Activated effector memory CD4-positive, alpha-beta T cell treated with Interleukin-2 at 50 U/mL for 16 hours (primary cell): Measurements from ENCODE around the gene NAIP.
"Not testable (repeated sequence)": the region's sequence is repeated elsewhere in the genome, so short reads cannot be mapped to it uniquely, and the experiment has no call there.

ENCODE experiments used
- DNase-seq: peaks from one replicate; pipeline ENCODE4 v3.0.0-alpha.2; 2020

NAIP gene, protein sequence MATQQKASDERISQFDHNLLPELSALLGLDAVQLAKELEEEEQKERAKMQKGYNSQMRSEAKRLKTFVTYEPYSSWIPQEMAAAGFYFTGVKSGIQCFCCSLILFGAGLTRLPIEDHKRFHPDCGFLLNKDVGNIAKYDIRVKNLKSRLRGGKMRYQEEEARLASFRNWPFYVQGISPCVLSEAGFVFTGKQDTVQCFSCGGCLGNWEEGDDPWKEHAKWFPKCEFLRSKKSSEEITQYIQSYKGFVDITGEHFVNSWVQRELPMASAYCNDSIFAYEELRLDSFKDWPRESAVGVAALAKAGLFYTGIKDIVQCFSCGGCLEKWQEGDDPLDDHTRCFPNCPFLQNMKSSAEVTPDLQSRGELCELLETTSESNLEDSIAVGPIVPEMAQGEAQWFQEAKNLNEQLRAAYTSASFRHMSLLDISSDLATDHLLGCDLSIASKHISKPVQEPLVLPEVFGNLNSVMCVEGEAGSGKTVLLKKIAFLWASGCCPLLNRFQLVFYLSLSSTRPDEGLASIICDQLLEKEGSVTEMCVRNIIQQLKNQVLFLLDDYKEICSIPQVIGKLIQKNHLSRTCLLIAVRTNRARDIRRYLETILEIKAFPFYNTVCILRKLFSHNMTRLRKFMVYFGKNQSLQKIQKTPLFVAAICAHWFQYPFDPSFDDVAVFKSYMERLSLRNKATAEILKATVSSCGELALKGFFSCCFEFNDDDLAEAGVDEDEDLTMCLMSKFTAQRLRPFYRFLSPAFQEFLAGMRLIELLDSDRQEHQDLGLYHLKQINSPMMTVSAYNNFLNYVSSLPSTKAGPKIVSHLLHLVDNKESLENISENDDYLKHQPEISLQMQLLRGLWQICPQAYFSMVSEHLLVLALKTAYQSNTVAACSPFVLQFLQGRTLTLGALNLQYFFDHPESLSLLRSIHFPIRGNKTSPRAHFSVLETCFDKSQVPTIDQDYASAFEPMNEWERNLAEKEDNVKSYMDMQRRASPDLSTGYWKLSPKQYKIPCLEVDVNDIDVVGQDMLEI (N-terminal part only)

DNA sequence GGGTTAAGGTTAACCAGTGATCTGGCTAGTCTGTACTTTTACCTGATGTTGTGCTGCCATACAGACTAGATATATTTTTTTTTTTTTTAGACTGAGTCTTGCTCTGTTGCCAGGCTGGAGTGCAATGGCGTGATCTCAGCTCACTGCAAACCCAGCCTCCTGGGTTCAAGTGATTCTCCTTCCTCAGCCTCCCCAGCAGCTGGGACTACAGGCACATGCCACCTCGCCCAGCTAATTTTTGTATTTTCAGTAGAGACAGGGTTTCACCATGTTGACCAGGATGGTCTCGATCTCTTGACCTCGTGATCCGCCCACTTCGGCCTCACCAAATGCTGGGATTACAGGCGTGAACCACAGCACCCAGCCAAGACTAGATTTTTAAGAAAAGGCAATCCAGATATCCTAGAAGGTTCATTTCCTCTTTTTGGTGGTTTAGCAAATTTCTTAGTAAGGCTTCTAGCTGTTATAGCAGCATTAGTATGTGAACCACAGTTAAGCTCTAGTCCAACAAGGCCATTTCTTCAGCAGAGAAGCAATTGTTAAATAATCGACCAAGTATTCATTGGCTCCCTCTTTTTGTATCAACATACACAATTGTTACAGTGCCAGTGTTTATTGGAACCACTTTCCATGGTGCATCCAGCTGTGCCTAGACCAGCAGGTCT is at the start of gene NAIP:
Gene NAIP (minus strand): TSS at position 51 of the 665 bp plus-strand sequence. CDS start 12,424 bp downstream, outside the sequence.
- DNase-seq, result not testable (repeated sequence)

DNA sequence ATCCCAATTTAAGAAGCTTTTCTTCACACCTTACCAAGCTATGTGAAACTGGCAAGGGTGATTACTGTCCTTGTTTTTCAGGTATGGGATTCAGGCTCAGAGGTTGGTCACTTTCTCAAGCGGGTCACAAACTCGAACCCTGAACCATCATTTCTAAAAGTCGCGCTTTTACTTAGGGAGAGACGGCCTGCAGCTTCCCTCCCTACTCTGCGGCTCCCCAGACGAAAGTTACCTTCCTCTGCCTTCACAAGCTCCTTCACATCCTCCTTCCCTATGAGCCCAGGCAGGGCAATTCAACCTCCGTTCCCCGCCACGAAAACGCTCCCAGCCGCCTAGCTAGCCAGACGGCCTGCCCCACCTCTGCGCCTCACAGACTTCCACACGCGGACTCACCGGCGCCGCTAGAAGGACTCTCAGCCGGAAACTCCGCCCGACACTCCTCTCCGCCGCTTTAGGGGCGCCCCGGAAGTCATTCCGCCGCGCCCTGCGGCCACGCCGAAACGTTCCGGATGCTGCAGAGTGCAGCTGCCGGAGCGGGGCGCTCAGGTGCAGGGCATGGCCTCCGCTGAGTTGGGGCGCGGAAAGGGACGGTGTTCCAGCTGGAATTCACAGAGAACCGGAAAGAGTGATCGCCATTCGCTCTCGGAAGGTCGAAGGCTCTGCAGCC is 42.3 kb upstream of the NAIP start, which contains the start of gene GTF2H2:
Gene GTF2H2 (minus strand): TSS at position 415 of the 667 bp plus-strand sequence. CDS start 4,913 bp downstream, outside the sequence.
- DNase-seq, result not testable (repeated sequence)

DNA sequence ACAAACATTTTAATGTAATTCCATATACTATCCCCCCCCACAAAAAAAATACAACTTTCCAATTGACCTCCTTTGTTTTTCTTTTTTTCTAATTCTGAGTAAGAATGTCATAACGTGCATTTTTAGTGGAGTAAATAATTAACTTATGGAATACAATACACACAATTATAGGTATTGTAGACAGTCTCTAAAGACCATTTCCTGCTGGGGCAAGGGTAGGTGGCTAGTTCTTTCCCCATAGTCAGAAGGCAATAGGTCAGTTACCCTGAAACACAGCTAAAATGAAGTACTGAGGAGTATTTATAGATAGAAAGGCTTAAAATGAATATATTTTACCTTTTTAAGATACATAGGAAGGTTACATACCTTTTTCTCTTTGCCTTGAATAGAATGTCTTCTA is 36.2 kb upstream of the NAIP start:
- DNase-seq, result not testable (repeated sequence)

DNA sequence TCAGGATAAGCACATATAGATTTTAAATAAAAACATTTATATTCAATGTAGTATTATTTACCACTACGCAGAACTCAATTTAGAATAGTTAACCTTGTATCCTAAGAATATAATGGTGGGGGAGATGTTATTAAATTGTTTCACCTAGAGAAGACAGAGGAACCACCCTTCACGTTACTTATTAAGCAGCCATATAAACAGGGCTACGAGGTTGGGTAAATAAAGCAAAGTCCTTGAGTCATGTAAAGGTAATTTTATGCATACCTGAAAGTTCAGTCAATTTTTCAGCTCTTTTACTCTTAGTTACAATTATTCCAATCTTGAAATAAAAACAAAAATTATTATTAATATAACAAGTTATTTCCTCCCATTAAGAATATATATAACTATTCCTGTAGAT is 34.3 kb upstream of the NAIP start:
- DNase-seq, result not testable (repeated sequence)

DNA sequence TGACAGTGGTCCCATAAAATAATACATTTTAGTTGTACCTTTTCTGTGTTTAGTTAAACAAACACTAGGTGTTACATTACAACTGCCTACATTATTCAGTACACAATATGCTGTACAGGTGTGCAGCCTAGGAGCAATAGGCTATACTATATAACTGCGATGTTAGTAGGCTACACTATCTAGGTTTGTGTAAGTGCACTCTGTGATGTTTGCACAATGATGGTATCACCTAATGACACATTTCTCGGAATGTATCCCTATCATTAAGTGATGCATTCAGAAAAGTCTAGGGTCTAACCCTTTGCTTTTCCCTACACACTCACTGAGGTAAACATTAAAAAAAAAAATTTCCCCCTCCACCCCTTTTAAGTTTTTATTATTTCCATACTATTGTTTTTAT is 19.7 kb upstream of the NAIP start:
- DNase-seq, result not testable (repeated sequence)

DNA sequence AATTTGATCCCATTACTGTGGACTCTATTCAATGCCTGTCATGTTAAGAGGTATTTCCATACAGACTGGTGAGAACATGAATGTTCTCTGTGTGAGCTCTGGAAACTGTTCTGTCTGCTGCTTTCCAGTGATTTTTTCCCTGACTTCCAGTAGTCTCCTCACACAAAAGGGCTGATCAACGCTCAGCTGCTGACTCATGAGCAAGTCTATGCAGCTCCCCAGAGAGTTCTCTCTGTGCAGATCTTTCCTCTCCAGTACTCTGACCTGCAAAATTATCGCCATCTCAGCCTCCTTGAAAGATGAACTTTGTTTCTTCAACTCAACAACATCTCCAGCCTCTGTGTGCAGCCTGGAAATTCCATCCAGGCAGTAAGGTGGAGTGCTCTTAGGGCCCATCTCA is 19.0 kb upstream of the NAIP start:
- DNase-seq, result not testable (repeated sequence)

DNA sequence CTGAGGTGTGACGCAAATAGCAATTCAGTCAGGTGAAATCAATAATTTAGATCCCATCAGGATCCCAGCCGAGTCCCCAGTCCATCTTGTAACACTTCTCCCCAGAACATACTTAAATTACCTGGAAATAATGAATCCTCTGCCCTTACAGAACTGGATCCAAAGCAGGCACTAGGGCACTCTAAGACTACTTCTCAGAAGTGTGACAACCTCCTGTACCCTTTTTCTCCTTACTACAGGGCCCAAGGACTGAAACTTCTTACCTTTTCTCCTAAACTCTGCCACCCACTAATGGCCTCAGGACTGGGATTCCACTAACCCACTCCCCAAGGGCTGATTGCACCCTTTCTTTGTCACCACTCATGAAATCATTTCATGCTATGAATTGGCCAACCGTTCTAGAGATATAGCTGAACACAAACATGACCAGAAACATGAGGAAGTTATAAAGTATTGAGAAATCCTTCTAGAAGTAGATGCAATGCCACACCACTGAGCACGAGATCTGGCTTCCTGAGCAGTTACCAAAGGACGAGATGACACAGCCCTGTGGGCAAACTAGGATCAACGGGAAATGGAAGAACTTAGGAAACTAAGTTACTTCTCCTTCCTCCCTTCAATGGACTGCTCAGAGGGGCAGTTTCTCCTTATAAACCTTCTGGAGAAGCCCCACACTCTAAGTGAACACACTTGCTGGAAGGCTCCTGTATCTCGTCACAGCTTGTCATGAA is 6.1 kb upstream of the NAIP start:
- not testable (repeated sequence) for DNase-seq

DNA sequence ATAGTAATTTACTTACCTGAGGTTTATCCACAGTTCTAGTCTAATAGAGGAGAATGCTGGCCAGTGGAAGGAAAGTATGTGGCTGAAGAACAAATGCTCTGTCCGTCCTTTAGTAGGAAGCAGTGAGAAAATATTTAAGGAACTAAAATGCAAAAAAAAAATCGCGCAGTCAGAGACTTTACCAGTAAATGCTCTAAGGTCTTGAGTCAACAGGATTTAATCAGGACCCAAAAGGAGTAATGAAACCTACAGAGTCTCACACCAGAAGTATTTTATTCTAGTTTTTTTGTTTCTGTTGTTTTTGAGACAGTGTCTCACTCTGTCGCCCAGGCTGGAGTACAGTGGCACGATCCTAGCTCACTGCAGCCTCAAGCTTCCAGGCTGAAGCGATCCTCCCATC is 4.5 kb downstream of the NAIP start:
- not testable (repeated sequence) for DNase-seq

DNA sequence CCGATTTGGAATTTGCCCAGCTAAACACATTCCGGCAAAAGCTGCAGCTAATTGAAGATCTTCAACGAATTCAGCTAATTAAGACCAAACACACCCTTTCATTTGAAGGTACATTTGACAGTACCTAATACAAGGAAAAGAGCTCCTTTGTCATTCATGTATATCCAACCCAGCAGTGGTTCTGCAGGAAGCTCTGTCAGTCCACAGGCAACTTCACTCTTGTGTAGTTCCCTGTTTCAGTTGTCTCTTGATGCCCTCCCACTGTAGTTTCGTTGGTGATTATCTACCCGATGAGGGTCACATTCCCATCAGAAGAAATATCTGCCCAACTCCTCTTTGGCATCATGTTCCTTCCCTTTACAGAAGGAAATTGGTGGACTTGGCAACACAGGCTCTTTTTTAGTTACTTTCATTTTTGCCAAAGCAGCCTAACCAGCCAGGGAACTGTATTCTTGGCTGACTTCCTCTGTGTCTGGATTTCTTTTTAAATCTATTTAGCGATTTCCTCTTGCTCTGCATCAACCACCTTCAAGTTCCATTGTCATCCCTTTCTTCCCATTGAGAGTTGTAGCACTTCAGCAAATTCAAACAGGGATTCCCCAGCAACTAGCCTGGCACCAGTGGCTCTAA is 6.6 kb downstream of the NAIP start:
- DNase-seq, result not testable (repeated sequence)

DNA sequence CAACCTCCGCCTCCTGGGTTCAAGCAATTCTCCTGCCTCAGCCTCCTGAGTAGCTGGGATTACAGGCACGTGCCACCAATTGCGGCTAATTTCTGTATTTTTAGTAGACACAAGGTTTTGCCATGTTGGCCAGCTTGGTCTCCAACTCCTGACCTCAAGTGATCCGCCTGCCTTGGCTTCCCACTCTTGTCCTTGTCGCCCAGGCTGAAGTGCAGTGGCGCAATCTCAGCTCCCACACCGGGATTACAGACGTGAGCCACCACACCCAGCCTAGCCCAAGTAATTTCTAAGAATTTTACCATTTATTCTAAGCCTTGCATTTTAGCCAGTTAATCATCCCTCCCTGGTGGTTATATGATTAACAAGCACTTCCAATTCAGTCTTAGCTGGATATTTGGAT is 11.0 kb downstream of the NAIP start:
- no peak for DNase-seq

DNA sequence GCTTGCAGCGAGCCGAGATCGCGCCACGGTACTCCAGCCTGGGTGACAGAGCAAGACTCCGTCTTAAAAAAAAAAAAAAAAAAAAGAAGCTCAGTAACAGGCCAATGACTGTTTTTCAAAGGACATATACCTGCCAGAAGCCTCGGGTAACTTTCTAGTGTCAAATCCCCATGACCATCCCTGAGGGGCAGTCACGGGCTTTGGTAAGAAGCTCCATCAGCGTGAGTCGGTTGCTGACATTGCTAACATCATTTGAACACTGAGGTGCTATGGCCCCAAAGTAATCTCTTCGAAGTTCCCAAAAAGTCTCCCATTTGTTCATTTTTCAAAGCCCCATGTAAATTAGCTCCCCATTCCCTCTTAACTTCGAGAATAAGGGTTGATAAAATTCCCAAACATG is 11.6 kb downstream of the NAIP start:
- no peak for DNase-seq

DNA sequence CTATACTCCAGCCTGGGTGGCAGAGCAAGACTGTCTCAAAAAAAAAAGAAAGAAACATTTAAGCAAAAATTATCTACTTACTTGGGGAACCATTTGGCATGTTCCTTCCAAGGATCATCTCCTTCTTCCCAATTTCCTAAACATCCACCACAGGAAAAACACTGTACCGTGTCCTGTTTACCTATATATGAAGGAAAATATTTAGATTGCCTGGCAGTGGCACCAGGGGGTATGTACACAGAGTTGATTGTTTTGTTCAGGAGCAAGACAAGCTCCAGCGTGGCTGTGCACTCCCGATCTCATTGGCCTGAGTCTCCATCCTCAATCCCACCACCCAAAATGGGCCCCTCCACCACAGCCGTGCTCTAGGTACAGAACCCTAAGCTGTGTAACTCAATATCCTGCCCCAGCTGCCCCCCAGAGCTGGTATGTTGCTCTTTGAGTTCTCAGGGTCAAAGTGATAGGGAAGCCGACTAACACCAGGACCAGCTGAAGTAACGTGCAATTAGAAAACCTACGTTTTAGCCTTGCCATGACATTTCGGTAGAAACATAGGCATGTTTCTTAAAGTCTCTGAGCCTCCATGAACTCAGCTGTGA is 13.8 kb downstream of the NAIP start:
- no peak for DNase-seq

DNA sequence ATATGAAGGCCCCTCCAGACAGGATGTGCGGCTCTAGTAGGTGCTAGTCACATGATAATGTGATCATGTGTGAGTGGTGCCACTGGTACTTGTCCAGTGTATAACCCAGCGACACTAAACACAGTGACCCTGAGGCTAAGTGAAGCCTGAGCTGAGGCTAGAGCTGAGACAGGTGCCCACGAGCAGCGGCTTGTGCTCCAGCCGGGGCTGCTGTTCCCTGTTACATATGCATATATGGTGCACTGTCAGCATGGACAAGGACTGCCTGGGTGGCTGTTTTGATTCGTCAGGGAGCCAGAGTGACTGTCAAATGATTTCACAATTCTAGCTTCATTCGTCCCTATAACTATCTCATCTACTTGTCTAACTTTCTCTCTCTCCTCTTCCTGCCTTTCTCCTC is 18.2 kb downstream of the NAIP start:
- not testable (repeated sequence) for DNase-seq

DNA sequence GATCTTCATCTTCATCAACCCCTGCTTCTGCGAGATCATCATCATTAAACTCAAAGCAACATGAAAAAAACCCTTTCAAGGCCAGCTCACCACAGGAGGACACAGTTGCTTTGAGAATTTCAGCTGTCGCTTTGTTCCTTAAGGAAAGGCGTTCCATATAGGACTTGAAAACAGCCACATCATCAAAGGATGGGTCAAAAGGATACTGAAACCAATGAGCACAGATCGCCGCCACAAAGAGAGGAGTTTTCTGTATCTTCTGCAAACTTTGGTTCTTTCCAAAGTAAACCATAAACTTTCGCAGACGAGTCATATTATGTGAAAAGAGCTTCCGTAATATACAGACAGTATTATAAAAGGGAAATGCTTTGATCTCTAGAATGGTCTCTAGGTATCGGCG is 40.3 kb downstream of the NAIP start:
- DNase-seq, result not testable (repeated sequence)

DNA sequence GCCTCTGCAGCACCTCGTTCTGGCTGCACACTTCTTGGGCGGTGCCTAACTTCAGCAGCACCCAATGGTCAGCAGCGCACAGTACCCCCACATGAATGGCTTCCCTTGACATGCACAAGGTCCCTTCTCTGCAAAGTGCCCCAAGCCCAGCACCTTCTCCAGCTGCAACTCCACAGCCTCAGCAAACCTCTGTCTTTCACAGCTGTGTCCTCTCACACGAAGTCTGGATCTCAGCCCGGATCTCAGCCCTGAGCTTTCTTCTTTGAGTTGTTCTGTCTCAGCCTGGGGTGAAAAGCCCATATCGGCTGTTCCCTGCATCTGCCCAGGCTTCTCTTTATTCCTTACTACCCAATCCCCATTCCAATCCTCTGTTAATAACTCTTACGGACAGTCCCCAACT is 57.9 kb downstream of the NAIP start:
- DNase-seq, result not testable (repeated sequence)

DNA sequence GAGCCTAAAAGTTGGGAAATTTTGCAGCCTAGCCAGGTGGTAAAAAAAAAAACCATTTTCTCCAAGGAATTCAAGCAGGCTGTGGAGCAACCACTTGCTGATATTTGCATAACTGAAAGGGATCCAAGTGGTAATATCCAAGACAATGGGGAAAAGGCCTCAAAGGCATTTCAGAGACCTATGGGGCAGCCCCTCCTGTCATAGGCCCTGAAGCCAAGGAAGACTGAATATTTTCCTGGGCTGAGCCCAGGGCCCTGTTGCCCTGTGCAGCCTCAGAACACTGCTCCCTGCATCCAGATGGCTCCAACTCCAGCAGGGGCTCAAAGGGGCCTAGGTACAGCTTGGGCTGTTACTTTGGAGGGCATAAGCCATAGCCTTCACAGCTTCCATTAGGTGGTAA is 60.6 kb downstream of the NAIP start:
- DNase-seq, result not testable (repeated sequence)

DNA sequence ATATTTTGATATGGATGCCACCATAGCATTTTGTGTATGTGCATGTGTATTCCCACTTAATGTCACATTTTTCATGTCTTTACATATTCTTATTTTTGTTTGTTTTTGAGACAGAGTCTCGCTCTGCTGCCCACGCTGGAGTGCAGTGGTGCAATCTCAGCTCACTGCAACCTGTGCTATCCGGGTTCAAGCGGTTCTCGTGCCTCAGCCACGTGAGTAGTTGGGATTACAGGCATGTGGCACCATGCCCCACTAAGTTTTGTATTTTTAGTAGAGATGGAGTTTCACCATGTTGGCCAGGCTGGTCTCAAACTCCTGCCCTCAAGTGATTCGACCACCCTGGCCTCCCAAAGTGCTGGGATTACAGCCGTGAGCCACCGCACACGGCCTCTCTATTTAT is 72.1 kb downstream of the NAIP start:
- not testable (repeated sequence) for DNase-seq

DNA sequence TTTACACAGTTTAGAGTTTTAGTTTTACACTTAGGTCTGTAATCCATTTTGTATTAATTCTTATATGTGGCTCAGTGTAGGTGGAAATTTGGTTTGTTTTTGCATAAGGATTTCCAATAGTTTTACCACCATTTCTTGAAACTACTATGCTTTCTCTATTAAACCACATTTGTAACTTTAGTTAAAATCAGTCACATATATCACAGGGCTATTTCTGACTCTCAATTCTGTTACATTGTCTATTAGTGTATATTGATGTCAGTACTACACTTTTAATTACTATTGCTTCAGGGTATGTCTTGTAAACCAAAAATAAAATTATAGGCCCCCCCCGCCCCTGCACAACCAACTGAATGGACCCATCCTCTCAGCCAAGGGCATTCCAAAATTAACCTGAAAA is 92.6 kb downstream of the NAIP start:
- not testable (repeated sequence) for DNase-seq

DNA sequence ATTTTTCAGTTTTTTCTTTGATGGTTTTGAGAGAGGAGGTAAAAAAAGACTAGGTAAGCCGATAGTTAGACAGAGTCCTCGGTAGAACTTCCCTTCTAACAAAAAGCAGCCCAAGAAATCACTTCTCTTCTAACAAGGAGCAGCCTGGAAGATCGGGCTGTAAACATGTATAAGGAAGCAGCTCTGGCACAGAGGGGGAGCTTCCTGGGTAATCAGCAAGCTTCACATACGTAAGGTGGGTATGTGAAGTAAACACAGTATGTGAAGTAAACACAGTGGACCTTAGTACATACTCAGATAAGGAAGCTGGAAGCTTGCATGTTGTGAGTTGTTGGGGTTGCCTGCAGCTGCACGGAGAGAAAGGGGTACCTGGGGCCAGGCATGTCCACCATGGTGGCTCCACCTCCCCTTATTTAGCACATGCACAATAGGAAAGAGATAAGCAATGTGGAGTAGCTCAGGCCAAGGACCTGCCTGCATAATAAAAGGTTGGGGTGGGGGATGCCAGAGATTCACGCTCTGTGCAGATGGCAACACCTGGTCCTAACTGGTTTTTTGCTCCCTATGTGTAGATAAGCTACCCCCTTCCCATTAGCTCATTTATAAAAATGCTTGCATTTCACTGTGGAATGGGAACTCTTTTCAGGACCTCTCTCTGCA is 93.3 kb downstream of the NAIP start:
- DNase-seq, result not testable (repeated sequence)

DNA sequence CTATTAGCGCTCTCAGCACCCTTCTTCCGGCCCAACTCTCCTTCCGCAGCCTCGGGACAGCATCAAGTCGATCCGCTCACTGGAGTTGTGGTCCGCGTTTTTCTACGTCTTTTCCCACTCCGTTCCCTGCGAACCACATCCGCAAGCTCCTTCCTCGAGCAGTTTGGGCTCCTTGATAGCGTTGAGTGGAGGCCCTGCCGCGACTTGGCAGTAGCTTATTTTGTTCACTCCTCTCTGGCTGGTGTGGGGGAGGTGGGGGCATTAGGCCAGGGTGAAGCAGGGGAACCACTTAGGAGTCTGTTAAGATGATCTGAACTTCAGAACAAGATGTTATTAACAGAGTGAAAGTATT is 100.0 kb downstream of the NAIP start:
- not testable (repeated sequence) for DNase-seq
